ENCODE results near the gene CSAG1.
"Not testable (repeated sequence)": the region's sequence is repeated elsewhere in the genome, so short reads cannot be mapped to it uniquely, and the experiment has no call there.

The CSAG1 gene
- 0 reads per million in 3 experiments for total RNA-seq

- DNase-seq: no peak
Observed at GRCh38 chrX:152733261-152733975, at the start of gene CSAG1, which contains the start of gene MAGEA12. TSS of gene CSAG1 (minus strand) at chrX:152733721. CDS start at chrX:152732460, 1,261 bp downstream. TSS of gene MAGEA12 (plus strand) at chrX:152733757. CDS start at chrX:152736162, 2,405 bp downstream.

GRCh38 chrX:152769549-152770289 is 36.2 kb upstream of the CSAG1 start, which contains the start of gene MAGEA6:
TSS of gene MAGEA6 (minus strand) at chrX:152769689. CDS start at chrX:152767650, 2,039 bp downstream.
- not testable (repeated sequence) for DNase-seq

GRCh38 chrX:152766562-152766961 is 33.0 kb upstream of the CSAG1 start:
- not testable (repeated sequence) for DNase-seq

GRCh38 chrX:152761582-152761981 is 28.1 kb upstream of the CSAG1 start:
- not testable (repeated sequence) for DNase-seq

GRCh38 chrX:152759544-152759943 is 26.0 kb upstream of the CSAG1 start:
- not testable (repeated sequence) for DNase-seq

GRCh38 chrX:152758918-152759317 is 25.4 kb upstream of the CSAG1 start, which contains the start of gene CSAG3:
TSS of gene CSAG3 (plus strand) at chrX:152759218.
- DNase-seq: not testable (repeated sequence)

- not testable (repeated sequence) for DNase-seq
Observed at GRCh38 chrX:152754871-152755270, 21.4 kb upstream of the CSAG1 start.

- not testable (repeated sequence) for DNase-seq
Observed at GRCh38 chrX:152753686-152754650, 20.4 kb upstream of the CSAG1 start, which contains the start of gene MAGEA2. TSS of gene MAGEA2 (minus strand) at chrX:152753842. CDS start at chrX:152751363, 2,479 bp downstream.

- no peak for DNase-seq
Observed at GRCh38 chrX:152738560-152738959, 5.0 kb upstream of the CSAG1 start.

GRCh38 chrX:152736528-152736927 is 3.0 kb upstream of the CSAG1 start:
- DNase-seq: not testable (repeated sequence)

GRCh38 chrX:152735860-152736511 is 2.5 kb upstream of the CSAG1 start:
- no peak for DNase-seq

- no peak for DNase-seq
Observed at GRCh38 chrX:152735101-152735500, 1.6 kb upstream of the CSAG1 start.

- not testable (repeated sequence) for DNase-seq
Observed at GRCh38 chrX:152734143-152734858, 780 bp upstream of the CSAG1 start.

- no peak for DNase-seq
Observed at GRCh38 chrX:152725409-152725808, 8.1 kb downstream of the CSAG1 start.

GRCh38 chrX:152713815-152714787 is 19.4 kb downstream of the CSAG1 start, which contains the start of gene MAGEA2B:
TSS of gene MAGEA2B (plus strand) at chrX:152714628. CDS start at chrX:152717107, 2,479 bp downstream.
- not testable (repeated sequence) for DNase-seq

GRCh38 chrX:152713195-152713594 is 20.3 kb downstream of the CSAG1 start:
- not testable (repeated sequence) for DNase-seq

GRCh38 chrX:152709173-152709572 is 24.3 kb downstream of the CSAG1 start, which contains the start of gene CSAG2:
TSS of gene CSAG2 (minus strand) at chrX:152709273. CDS start at chrX:152709112, 161 bp downstream.
- DNase-seq: not testable (repeated sequence)

- DNase-seq: not testable (repeated sequence)
Observed at GRCh38 chrX:152706500-152706899, 27.0 kb downstream of the CSAG1 start.

- DNase-seq: not testable (repeated sequence)
Observed at GRCh38 chrX:152700390-152700789, 33.1 kb downstream of the CSAG1 start.

All from central memory CD4-positive, alpha-beta T cell (primary cell).